UCSD-AML1 (cell line): Measurements from ENCODE around the gene LECT2.

Source experiments
- DNase-seq: peaks from one replicate; lab custom pipeline; 2025; ENCODE audit not compliant: unreplicated experiment; lab: John Stamatoyannopoulos, UW

The LECT2 gene

DNA sequence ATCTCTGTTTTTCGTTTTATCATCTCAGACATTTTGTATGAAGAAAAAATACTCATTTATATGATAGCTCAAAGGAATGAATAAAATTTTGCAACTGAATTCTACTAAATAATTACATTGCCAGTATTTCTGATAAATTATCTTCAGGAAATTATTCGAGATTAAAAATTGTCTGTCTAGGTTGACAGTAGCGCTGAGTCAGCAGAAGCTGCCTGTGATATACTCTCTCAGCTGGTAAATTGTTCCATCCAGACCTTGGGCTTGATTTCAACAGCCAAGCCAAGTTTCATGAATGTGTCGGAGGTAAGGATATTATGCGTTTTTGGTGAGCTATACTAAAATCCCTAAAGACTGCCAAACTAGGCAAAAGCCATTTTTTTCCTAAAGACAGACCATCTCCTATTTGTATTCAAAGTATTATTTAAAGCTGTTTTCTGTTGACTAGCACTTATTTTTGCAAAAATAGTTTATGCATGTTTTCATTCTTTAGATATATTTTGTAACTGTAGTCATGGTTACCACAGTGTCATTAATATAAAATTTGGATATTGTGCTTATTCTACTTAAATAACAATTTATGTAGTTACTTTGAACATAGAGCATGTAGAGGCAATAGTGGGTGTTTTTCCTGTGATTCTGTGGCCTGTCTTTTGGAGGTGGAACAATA lies 17.4 kb downstream of the LECT2 start:
- DNase-seq, result no peak

DNA sequence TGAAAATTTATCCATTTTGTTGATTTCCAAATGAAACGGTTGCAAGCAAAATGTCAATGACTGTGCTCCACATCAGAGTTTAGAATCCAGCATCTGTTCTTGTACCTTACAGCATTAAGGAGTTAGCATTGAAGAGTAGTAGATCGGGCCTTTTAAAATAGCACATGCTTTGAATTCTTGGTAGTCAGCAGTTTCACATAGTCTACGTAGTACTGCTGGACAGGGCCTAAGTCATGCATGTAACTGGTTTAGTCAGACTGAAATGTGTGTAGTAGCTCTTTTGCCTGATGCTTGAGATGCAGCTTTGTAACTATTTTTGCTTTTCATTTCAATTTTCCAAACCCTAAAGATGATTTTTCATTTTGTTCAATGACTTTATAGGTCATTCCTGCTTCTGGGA lies 19.8 kb downstream of the LECT2 start:
- DNase-seq, result no peak

DNA sequence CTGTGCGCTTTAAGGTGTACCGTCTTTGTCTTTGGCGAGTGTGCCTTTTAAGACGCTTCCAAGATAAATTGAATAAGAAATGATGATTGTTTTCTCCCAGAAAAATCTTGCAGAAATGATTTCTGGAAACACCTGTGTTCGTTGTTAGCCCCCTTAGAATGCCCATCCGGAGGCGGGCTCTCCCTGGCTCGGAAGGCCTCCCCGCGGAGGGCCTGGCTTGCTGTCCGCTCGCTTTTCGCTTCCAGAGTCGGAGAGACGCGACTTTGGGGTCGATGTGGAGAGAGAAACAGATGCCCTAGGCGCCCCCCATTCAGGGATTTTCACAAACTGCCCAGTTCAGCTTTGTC lies 23.9 kb downstream of the LECT2 start:
- DNase-seq, result no peak

DNA sequence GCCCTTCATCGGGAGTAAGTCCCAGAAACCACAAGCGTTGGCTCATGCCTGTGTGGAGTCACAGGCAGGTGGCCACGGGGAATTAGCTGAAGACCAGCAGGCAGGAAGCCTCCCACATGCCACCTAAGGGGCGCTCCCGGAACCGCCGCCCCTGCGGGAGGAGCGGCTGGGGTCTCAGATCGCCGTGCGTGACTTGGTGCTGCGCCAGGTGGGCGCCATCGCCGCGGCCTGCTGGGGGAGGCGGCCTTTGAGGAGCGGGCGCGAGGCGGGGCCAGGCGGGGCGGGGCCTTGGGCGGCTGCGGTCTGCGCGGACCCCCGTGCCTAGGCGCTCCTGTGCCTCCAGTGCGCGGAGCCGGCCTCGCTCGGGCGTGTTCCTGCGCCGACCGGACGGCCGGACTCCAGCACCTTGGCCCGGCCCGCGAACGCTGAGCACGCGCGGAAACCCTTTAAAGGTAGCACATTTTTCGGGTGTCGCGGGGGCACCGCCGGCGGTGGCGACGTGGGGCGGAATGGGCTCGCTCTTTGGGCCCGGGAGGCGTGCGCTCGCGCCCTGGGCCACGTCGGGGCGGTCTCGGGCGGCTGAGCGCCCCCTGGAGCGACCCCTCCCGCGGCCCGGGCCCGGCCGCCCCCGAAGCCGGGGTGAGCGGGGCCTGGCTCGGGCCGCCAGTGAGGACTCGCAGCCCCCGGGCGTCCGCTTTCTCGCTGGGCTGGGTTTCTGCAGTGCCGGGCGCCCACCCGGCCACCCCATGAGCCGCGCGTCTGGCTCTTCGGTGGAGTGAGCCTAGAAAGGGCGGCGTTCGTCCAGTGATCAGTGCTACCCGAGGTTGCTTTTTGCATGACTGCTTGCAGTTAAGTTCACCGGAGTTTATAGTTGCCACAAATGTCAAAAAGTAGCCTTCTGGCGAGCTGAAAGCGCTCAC lies 24.5 kb downstream of the LECT2 start:
- DNase-seq, result no peak

GRCh38 chr5:135921388-135921787 lies 33.4 kb downstream of the LECT2 start:
- DNase-seq, result no peak

GRCh38 chr5:135920199-135920598 lies 34.6 kb downstream of the LECT2 start:
- no peak for DNase-seq

- no peak for DNase-seq
These were observed 38.0 kb downstream of the LECT2 start for GRCh38 chr5:135916638-135917263.

DNA sequence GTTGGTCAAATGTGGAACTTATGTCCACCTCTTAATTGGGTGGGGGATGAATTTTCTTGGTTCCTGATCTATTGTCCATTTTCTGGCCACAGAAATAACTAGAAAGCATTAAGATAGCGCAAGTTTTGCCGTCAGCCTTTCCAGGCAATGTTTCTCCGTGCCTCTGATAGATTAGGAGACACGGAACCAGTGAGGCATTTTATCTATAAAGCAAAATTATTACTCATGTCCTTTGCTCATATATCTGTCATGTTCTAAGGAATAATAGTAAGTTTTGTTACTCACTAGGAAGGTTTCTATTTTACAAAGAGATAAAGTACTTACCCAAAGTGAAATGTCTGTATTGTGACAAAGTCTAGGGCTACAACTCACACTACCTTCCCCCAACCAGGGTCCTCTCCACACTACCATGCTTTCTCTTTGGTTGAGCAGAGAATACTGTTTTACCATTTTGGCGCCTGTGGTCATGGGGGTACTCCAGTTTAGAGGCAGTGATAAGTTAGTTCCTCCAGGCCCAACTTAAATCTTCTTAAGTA lies 39.2 kb downstream of the LECT2 start:
- no peak for DNase-seq

GRCh38 chr5:135913713-135914626 lies 40.8 kb downstream of the LECT2 start:
- DNase-seq, result no peak

- no peak for DNase-seq
These were observed 49.6 kb downstream of the LECT2 start for GRCh38 chr5:135905144-135905543.

DNA sequence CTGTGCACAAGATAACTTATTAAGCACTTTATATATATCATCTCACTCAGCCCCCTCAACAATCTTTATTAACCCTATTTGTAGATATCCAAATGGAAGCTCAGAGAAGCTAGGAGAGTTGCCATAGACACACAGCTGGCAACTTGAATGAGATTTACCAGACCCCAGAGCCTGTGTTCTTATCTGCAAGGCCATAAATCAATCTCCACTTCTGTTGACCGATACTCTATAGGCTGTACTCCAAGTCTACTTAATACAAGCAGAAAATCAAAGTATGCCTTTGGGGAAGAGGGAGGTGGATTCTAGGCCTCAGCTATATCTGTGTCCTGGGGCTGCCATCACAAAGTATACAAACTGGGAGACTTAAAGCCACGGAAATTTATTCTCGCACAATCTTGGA lies 53.1 kb downstream of the LECT2 start:
- no peak for DNase-seq

DNA sequence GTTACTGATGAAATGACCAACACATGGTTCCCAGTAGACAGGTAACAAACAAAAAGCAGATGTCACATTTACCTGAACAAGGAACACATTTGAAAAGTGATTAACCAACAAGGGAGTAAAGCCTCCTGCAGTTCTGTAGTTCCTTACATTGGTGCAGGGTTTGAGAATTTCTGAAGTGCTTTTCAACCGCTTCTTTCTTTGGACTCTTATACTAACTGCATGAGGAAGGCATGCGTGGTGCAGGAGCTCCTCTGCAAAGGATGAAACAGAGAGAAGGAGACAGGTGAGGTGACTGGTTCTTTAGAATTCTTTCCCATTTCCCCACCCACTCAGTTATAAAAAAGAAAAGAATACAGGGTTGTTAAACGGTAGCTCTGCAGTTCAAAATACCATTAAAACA lies 54.5 kb downstream of the LECT2 start:
- DNase-seq, result no peak

GRCh38 chr5:135898651-135899050 lies 56.1 kb downstream of the LECT2 start:
- DNase-seq, result no peak
